Activated CD4-positive, alpha-beta T cell treated with anti-CD3 and anti-CD28 coated beads for 36 hours (primary cell): ENCODE measurements around the gene TMED9. TPM values are rescaled to one million over a fixed set of nuclear protein-coding genes. Genes with fewer than 3 reads are reported as not detected.
"Not testable (repeated sequence)": the region's sequence is repeated elsewhere in the genome, so short reads cannot be mapped to it uniquely, and the experiment has no call there.

Experiments used
- ATAC-seq: fragments of 200-7000 bp; cut with Tn5 transposase; one replicate; pipeline ENCODE4 v1.10.0; 2021; ENCODE audit warnings: mild to moderate bottlenecking, moderate library complexity
- CTCF ChIA-PET: fragments of 350-600 bp; sonication (Branson Sonifier 250); formaldehyde crosslinking; loops from one replicate; lab custom pipeline; 2021; ENCODE audit warnings: antibody characterized with exemption; lab: Charles Lee
- POLR2A ChIA-PET: fragments of 350-600 bp; sonication (Branson Sonifier 250); formaldehyde crosslinking; loops from one replicate; lab custom pipeline; 2021; ENCODE audit warnings: antibody characterized with exemption, inconsistent platforms; lab: Charles Lee
- DNase-seq: peaks from one replicate; pipeline ENCODE4 v3.0.0-alpha.2; 2020
- H3K27ac Mint-ChIP-seq: one replicate; pipeline ENCODE4 v1.8.0; 2021; ENCODE audit warnings: mixed read lengths
- H3K27me3 Mint-ChIP-seq: one replicate; pipeline ENCODE4 v1.8.0; 2021; ENCODE audit warnings: mixed read lengths
- H3K36me3 Mint-ChIP-seq: one replicate; pipeline ENCODE4 v1.8.0; 2021; ENCODE audit warnings: low read depth, mixed read lengths
- H3K4me1 Mint-ChIP-seq: one replicate; pipeline ENCODE4 v1.8.0; 2021; ENCODE audit warnings: mixed read lengths
- H3K4me3 Mint-ChIP-seq: one replicate; pipeline ENCODE4 v1.8.0; 2021; ENCODE audit warnings: mild to moderate bottlenecking, moderate library complexity, mixed read lengths
- H3K9me3 Mint-ChIP-seq: one replicate; pipeline ENCODE4 v1.8.0; 2021; ENCODE audit warnings: low read depth, mixed read lengths
- intact Hi-C, 2 experiments: fragments of 100-400 bp; cut with DNase I in 1 of 2; cut with micrococcal nuclease in 1 of 2; formaldehyde crosslinking; loops; one replicate each; pipeline versions ENCODE4 v1.14.2 to v1.15.1; 2022 to 2024; cut with DNase I, micrococcal nuclease
- total RNA-seq, 2 experiments: library from RNA; stranded (reverse); gene quantifications; one replicate each; pipeline ENCODE4 v1.2.3, GENCODE V29; 2021

The TMED9 gene
- total RNA-seq, 2 experiments from 2014 or later, result 83.2 to 109 TPM

DNA sequence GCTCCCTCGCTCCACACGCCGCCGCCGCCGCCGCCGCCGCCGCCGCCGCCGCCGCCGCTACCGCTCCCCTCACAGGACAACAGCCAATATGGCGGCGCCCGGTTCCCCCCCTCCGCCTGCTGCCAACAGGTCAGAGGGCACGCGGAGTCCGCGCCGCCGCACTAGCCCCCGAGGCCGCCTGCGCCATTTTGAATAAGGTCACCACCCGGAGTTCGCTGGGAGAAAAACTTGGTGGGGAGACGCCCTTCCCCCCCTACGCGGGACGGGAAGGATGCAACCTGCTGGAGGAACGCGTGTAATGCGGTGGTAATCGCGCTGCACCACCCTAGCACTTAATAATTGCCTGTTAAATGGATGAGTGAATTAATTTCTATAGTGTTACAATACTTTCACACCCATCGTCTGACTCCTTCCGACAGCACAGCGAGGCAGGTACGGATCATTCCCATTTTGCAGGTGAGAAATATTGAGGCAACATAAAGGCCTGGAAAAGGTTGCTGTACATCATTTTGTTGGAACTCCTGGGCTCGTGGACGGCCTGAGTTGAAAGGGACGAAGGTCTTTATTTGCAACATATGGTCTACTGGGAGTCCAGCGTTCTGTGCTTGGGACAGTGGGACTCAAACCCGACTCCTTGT is 37.4 kb upstream of the TMED9 start, which contains the start of gene FAM193B:
Gene FAM193B, minus strand, starts transcription at position 90 of the 638 bp plus-strand sequence. CDS start 105 bp downstream, outside the sequence.
- ATAC-seq (peak; percentile 99), DNase-seq (peak; percentile 98)
- Mint-ChIP-seq H3K27ac (peak within 1 kb of the TSS; percentile 66), H3K4me1 (peaks cover 25% of the 10 kb centered on the region), H3K36me3 (peaks cover 13% of the 10 kb centered on the region), H3K9me3 (no peaks in the 10 kb centered on the region), H3K27me3 (no peaks in the 10 kb centered on the region), H3K4me3 (peak within 1 kb of the TSS; percentile 80)
- intact Hi-C loops, result loop anchor here (1.0 to 10.0 kb wide), 6 partner anchors 37 to 550 kb away; partner anchors contain the start of genes TMED9 (in 2 of the 2), B4GALT7 (in 1 of the 2), DDX41 (in 1 of the 2) and LMAN2 (in 1 of the 2)
- POLR2A ChIA-PET, result no interaction called here
- CTCF ChIA-PET, result interaction anchor here (0.5 kb wide), 1 partner anchor 138 kb away, joined by 3 read pairs; no protein-coding TSS in a partner anchor

DNA sequence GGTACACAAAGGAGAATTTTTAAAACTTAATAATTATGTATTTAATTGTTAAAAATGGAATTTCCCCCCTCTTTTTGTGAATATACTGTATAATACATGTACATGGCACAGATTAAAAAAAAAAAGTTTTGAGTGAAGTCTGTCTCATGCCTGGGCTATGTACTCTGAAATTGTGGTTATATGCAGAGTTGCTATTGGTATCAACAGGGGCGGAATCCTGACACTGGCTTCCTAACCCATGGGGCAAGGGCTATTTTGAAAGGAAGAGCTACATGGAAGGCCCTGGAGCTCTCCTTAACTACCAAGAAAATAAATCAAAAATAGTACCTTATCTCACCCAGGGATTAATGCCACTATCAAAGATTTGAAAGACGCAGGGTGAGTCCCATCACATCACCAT is 36.8 kb upstream of the TMED9 start:
- DNase-seq, result no peak
- Mint-ChIP-seq H3K27me3 (no peaks in the 10 kb centered on the region), H3K27ac (peak overlapping the region; percentile 66), H3K9me3 (no peaks in the 10 kb centered on the region), H3K36me3 (peaks cover 13% of the 10 kb centered on the region), H3K4me1 (peaks cover 24% of the 10 kb centered on the region), H3K4me3 (peak overlapping the region; percentile 80)
- intact Hi-C loops, result loop anchor here (2.0 to 10.0 kb wide), 3 partner anchors 38 to 550 kb away; partner anchors contain the start of genes DDX41 (in 1 of the 2), LMAN2 (in 1 of the 2) and UIMC1 (in 1 of the 2)
- ChIA-PET CTCF (interaction anchor here (0.5 to 1.6 kb wide), 4 partner anchors 12 to 1078 kb away, joined by 3 read pairs; no protein-coding TSS in a partner anchor), POLR2A (no interaction called here)
- ATAC-seq, result no peak

DNA sequence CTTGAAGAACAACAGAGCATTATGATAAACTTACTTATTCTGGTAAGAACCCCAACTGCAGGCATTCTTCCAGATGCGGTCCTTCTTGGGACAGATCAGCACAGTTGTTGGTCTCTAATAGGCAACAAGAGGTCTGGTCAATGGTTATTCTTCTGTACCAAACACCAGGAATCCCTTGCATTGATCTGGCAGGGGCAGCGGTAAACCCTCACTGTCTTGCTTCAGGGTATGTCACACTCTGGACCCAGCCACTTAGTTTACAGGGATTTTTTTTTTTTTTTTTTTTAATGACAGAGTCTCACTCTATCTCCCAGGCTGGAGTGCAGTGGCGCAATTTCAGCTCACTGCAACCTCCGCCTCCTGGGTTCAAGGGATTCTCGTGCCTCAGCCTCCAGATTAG is 36.3 kb upstream of the TMED9 start:
- no peaks in the 10 kb centered on the region for H3K27me3 Mint-ChIP-seq
- DNase-seq (no peak), ATAC-seq (no peak)
- CTCF ChIA-PET, result interaction anchor here (0.6 to 1.6 kb wide), 3 partner anchors 12 to 1078 kb away, joined by 3 read pairs; no protein-coding TSS in a partner anchor
- peaks cover 22% of the 10 kb centered on the region for H3K4me1 Mint-ChIP-seq
- intact Hi-C loops, result loop anchor here (2.0 to 10.0 kb wide), 3 partner anchors 39 to 551 kb away; partner anchors contain the start of genes DDX41 (in 1 of the 2), LMAN2 (in 1 of the 2) and UIMC1 (in 1 of the 2)
- H3K4me3 Mint-ChIP-seq, result peak overlapping the region; percentile 80
- no peak overlapping the region for H3K27ac Mint-ChIP-seq
- H3K36me3 Mint-ChIP-seq, result peaks cover 13% of the 10 kb centered on the region
- no peaks in the 10 kb centered on the region for H3K9me3 Mint-ChIP-seq
- POLR2A ChIA-PET, result no interaction called here

DNA sequence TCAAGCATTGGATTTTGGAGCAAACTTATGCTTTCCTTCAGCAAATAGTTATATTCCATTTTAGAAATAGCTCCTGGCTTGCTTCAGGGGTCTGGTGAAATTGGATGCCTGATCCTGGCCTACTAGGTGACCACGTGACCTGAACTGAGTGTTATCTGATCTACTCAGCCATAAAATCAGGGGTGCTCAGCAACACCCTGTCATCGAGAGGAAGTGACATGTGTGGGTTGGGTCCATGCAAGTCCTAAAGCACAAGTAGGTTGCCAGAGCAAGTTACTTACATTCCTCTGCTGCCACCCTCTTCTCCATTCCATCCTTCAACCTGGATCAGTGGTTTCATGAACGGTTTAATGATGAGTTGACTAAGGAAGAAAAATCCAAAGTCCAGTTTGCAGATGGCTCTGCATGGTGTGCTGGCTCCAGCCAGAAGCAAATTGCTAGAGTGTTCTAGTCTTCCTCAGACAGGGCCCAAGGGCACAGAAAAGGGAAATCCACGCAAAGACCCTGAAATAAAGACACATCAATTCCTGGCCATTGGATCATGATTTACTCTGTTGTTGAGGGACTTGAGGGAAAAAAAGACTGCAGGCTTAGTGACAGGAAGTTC is 34.9 kb upstream of the TMED9 start:
- no peak for ATAC-seq
- Mint-ChIP-seq H3K4me3 (no peak overlapping the region), H3K9me3 (no peaks in the 10 kb centered on the region), H3K27me3 (no peaks in the 10 kb centered on the region), H3K4me1 (peaks cover 19% of the 10 kb centered on the region), H3K36me3 (peaks cover 8% of the 10 kb centered on the region), H3K27ac (no peak overlapping the region)
- ChIA-PET CTCF (interaction anchor here (0.6 to 1.6 kb wide), 3 partner anchors 12 to 56 kb away, joined by 3 to 4 read pairs (median 3); no protein-coding TSS in a partner anchor), POLR2A (no interaction called here)
- no peak for DNase-seq
- intact Hi-C loops, result loop anchor here in 1 of 2 experiments (10.0 kb wide), 1 partner anchor 552 kb away; the partner anchor contains the start of gene UIMC1

DNA sequence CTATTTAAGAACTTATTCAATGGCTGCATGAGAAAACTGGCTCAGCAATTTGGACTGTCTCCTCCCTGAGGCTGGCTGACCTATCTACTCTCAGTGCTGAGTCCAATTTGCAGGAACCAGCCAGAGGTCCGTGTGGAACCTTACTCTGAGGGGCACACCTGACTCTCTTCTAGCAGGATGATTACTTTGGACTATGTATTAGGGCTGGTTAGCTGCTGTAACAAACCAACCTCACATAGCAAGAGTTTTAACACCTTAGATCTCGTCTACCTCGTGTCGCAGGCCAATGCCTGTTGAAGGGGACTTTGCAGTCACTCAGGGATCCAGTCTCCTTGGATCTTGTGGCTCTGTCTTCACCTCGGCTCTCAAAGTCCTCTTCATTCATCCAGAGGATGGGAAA is 34.2 kb upstream of the TMED9 start:
- Mint-ChIP-seq H3K36me3 (peaks cover 5% of the 10 kb centered on the region), H3K27ac (no peak overlapping the region), H3K9me3 (no peaks in the 10 kb centered on the region), H3K4me1 (peaks cover 13% of the 10 kb centered on the region), H3K27me3 (no peaks in the 10 kb centered on the region), H3K4me3 (no peak overlapping the region)
- ATAC-seq, result no peak
- POLR2A ChIA-PET, result no interaction called here
- no peak for DNase-seq
- intact Hi-C loops, result loop anchor here in 1 of 2 experiments (10.0 kb wide), 1 partner anchor 553 kb away; the partner anchor contains the start of gene UIMC1
- CTCF ChIA-PET, result interaction anchor here (0.7 to 1.6 kb wide), 3 partner anchors 12 to 421 kb away, joined by 3 to 4 read pairs (median 3); no protein-coding TSS in a partner anchor

DNA sequence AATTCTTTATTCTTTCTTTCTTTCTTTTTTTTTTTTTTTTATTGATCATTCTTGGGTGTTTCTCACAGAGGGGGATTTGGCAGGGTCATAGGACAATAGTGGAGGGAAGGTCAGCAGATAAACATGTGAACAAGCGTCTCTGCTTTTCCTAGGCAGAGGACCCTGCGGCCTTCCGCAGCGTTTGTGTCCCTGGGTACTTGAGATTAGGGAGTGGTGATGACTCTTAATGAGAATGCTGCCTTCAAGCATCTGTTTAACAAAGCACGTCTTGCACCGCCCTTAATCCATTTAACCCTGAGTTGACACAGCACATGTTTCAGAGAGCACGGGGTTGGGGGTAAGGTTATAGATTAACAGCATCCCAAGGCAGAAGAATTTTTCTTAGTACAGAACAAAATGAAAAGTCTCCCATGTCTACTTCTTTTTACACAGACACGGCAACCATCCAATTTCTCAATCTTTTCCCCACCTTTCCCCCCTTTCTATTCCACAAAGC is 32.5 kb upstream of the TMED9 start:
- H3K36me3 Mint-ChIP-seq, ATAC-seq, POLR2A ChIA-PET, H3K4me3 Mint-ChIP-seq, H3K27me3 Mint-ChIP-seq, H3K9me3 Mint-ChIP-seq, H3K4me1 Mint-ChIP-seq, DNase-seq, H3K27ac Mint-ChIP-seq: not testable (repeated sequence)
- intact Hi-C loops, result loop anchor here in 1 of 2 experiments (10.0 kb wide), 1 partner anchor 555 kb away; the partner anchor contains the start of gene UIMC1
- CTCF ChIA-PET, result interaction anchor here (0.8 kb wide), 1 partner anchor 14 kb away, joined by 3 read pairs; no protein-coding TSS in a partner anchor

DNA sequence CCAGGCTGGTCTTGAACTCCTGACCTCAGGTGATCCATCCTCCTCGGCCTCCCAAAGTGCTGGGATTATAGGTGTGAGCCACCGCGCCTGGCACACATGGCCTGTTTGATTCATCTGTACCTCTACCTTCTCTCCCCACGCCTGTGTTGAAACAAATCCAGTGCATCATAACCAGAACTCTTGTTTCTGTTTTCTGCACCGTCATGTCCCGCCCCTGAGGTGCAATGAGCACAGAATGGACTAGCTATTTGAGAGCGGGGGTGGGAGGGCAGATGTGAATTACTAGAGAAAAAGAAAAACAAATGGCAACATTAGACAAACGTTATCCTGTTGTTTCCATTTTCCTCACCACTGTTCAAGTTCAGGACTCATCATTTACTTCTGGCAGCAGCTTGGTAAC is 27.0 kb upstream of the TMED9 start:
- H3K4me3 Mint-ChIP-seq, result no peak overlapping the region
- H3K27ac Mint-ChIP-seq, result no peak overlapping the region
- H3K36me3 Mint-ChIP-seq, result no peaks in the 10 kb centered on the region
- ChIA-PET CTCF (interaction anchor here (0.6 kb wide), 1 partner anchor 19 kb away, joined by 4 read pairs; no protein-coding TSS in a partner anchor), POLR2A (no interaction called here)
- DNase-seq (no peak), ATAC-seq (no peak)
- H3K27me3 Mint-ChIP-seq, result no peaks in the 10 kb centered on the region
- intact Hi-C loops, result no loop called here
- no peaks in the 10 kb centered on the region for H3K4me1 Mint-ChIP-seq
- no peaks in the 10 kb centered on the region for H3K9me3 Mint-ChIP-seq

DNA sequence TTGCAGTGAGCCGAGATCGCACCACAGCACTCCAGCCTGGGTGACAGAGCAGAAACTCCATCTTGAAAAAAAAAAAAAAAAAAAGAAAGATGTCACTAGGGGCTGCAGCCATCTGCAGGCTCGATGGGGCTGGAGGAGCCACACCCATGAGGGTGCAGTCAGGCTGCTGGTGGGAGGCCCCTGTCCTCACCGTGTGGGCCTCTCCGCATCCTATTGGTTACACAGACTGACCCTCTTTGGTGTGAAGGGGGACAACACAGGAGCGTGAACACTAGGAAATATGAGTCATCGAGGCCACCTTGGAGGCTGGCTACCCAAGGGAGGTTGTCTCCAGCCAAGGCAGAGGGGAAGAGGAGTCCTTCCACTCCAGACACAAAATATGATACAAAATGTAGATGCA is 23.7 kb upstream of the TMED9 start:
- H3K36me3 Mint-ChIP-seq, result no peaks in the 10 kb centered on the region
- H3K4me3 Mint-ChIP-seq, result no peak overlapping the region
- intact Hi-C loops, result no loop called here
- no peak for DNase-seq
- no peak overlapping the region for H3K27ac Mint-ChIP-seq
- ChIA-PET POLR2A (no interaction called here), CTCF (interaction anchor here (0.7 to 1.7 kb wide), 2 partner anchors 13 to 111 kb away, joined by 3 read pairs; no protein-coding TSS in a partner anchor)
- peaks cover 2% of the 10 kb centered on the region for H3K9me3 Mint-ChIP-seq
- no peaks in the 10 kb centered on the region for H3K4me1 Mint-ChIP-seq
- H3K27me3 Mint-ChIP-seq, result no peaks in the 10 kb centered on the region
- ATAC-seq, result no peak

DNA sequence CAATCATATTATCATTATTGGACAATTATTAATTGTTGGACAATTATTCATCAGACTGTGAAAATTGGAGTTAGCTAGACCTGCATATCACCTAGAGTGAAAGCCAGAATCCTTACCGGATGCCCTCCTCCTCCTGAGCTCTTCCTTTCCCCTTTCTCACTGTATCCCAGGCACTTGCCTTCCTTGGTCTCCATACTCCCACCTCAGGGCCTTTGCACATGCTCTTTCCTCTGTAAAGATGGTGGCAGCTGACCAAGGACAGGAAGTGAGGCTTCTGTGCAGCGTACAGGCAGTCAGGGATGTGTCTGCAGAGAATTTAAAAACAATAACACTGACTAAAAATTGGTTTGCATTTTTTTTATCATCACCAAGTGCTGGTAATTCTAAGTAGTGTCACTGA is 22.1 kb upstream of the TMED9 start:
- no peak for ATAC-seq
- no peak for DNase-seq
- Mint-ChIP-seq H3K9me3 (peaks cover 2% of the 10 kb centered on the region), H3K27me3 (no peaks in the 10 kb centered on the region), H3K36me3 (no peaks in the 10 kb centered on the region), H3K4me3 (no peak overlapping the region), H3K4me1 (no peaks in the 10 kb centered on the region), H3K27ac (no peak overlapping the region)
- POLR2A ChIA-PET, result no interaction called here
- intact Hi-C loops, result no loop called here
- CTCF ChIA-PET, result interaction anchor here (0.8 to 1.3 kb wide), 3 partner anchors 9 to 16 kb away, joined by 3 to 4 read pairs (median 4); no protein-coding TSS in a partner anchor

DNA sequence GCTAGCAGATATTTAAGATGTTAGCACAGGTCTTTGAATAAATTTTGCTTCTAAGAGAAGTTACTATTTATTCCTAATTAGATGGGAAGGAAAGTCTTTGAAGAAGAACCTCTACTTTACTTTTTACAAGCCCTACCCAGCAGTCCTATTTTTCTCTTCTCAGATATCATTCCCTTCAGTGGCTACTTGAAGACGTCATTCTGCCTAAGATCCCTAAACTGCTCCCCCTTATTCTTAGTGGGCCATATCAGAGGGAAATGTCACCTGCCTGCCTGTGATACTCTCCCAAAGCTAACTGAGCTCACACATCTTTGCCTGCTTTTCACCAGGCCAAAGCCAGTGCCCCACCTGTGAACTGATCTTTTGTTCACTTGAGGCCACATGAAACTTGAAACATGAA is 16.5 kb upstream of the TMED9 start:
- Mint-ChIP-seq H3K9me3 (peaks cover 2% of the 10 kb centered on the region), H3K36me3 (no peaks in the 10 kb centered on the region), H3K4me3 (no peak overlapping the region), H3K27me3 (no peaks in the 10 kb centered on the region), H3K4me1 (no peaks in the 10 kb centered on the region), H3K27ac (no peak overlapping the region)
- CTCF ChIA-PET, result no interaction called here
- no peak for ATAC-seq
- intact Hi-C loops, result no loop called here
- no peak for DNase-seq
- POLR2A ChIA-PET, result no interaction called here

DNA sequence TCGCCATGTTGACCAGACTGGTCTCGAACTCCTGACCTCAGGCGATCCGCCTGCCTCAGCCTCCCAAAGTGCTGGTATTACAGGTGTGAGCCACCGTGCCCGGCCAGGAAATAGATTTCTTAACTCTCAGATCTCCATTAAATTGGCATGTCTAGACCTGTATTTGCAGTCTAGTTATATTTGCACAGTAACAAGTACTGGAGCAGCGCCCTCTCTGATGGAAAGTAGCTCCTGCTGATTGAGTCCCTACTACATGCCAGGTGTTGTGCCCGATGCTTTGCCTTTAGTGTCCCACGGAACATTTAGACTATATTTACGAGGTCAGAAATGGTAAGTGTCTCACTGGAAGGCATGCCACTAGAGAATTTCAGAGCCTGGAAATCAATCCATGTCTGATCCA is 15.8 kb upstream of the TMED9 start:
- intact Hi-C loops, result no loop called here
- ATAC-seq, result no peak
- Mint-ChIP-seq H3K27ac (no peak overlapping the region), H3K27me3 (no peaks in the 10 kb centered on the region), H3K4me1 (no peaks in the 10 kb centered on the region), H3K4me3 (no peak overlapping the region), H3K36me3 (no peaks in the 10 kb centered on the region), H3K9me3 (peaks cover 2% of the 10 kb centered on the region)
- POLR2A ChIA-PET, result no interaction called here
- DNase-seq, result no peak
- CTCF ChIA-PET, result no interaction called here
